Globus pallidus (tissue), 1 donor: ENCODE data around the gene LMTK3.

Source experiments
- DNase-seq: peaks from one replicate; pipeline ENCODE4 v3.0.0-alpha.2; 2015; ENCODE audit warnings: low spot score

Gene LMTK3

GRCh38 chr19:48471836-48472235 is 39.8 kb downstream of the LMTK3 start:
- DNase-seq = no peak

GRCh38 chr19:48470856-48471255 is 40.8 kb downstream of the LMTK3 start:
- DNase-seq = no peak

GRCh38 chr19:48469934-48470680 is 41.5 kb downstream of the LMTK3 start:
- no peak for DNase-seq

- peak; percentile 77 for DNase-seq
Measured at GRCh38 chr19:48469289-48469881, 42.2 kb downstream of the LMTK3 start, which contains the start of gene CYTH2. Gene CYTH2 (plus strand): TSS chr19:48469369. CDS start chr19:48469508, 139 bp downstream.

GRCh38 chr19:48468772-48469288 is 42.8 kb downstream of the LMTK3 start:
- DNase-seq = peak; percentile 100

GRCh38 chr19:48466561-48467325 is 44.9 kb downstream of the LMTK3 start:
- no peak for DNase-seq

GRCh38 chr19:48465215-48465614 is 46.4 kb downstream of the LMTK3 start:
- no peak for DNase-seq

- no peak for DNase-seq
Measured at GRCh38 chr19:48461982-48462655, 49.5 kb downstream of the LMTK3 start.

GRCh38 chr19:48461651-48461981 is 50.0 kb downstream of the LMTK3 start:
- no peak for DNase-seq

GRCh38 chr19:48458016-48458415 is 53.6 kb downstream of the LMTK3 start:
- DNase-seq = no peak

GRCh38 chr19:48456864-48457263 is 54.8 kb downstream of the LMTK3 start:
- DNase-seq = no peak

- no peak for DNase-seq
Measured at GRCh38 chr19:48455908-48456562, 55.6 kb downstream of the LMTK3 start.

- DNase-seq = no peak
Measured at GRCh38 chr19:48455171-48455907, 56.3 kb downstream of the LMTK3 start, which contains the start of gene KCNJ14. Gene KCNJ14 (plus strand): TSS chr19:48455574. CDS start chr19:48461725, 6,151 bp downstream.

- peak; percentile 35 for DNase-seq
Measured at GRCh38 chr19:48454150-48454730, 57.4 kb downstream of the LMTK3 start.

GRCh38 chr19:48452289-48453190 is 59.1 kb downstream of the LMTK3 start:
- DNase-seq = no peak

GRCh38 chr19:48451624-48452023 is 60.0 kb downstream of the LMTK3 start:
- no peak for DNase-seq

GRCh38 chr19:48450863-48451262 is 60.8 kb downstream of the LMTK3 start:
- no peak for DNase-seq

GRCh38 chr19:48450441-48450840 is 61.2 kb downstream of the LMTK3 start:
- DNase-seq = no peak

GRCh38 chr19:48448563-48448962 is 63.1 kb downstream of the LMTK3 start:
- no peak for DNase-seq
